HEK293 (cell line): Measurements from ENCODE around the gene SSBP1.
A peak's percentile ranks its signal among the peaks of the same experiment; 100 is the strongest.
"Not testable (repeated sequence)": the region's sequence is repeated elsewhere in the genome, so short reads cannot be mapped to it uniquely, and the experiment has no call there.

Experiments
- CTCF ChIA-PET: fragments of 350-600 bp; formaldehyde crosslinking; extraction: SDS; loops from one replicate; lab custom pipeline; 2021; ENCODE audit warnings: antibody characterized with exemption; lab: Yijun Ruan, JAX
- POLR2A ChIA-PET: fragments of 300-600 bp; formaldehyde crosslinking; extraction: SDS; loops from one replicate; lab custom pipeline; 2020; ENCODE audit warnings: antibody characterized with exemption, inconsistent platforms; lab: Yijun Ruan, JAX
- H3K27ac ChIP-seq: fragments of 200-500 bp; sonication (Bioruptor generic); 2 replicates; pipeline ENCODE4 v1.5.1; 2014; ENCODE audit warnings: low read depth, low read length, control low read depth, inconsistent platforms; ENCODE audit errors: extremely low read depth
- H3K36me3 ChIP-seq, 2 experiments: fragments of 200-500 bp in 1 of 2; sonication (Bioruptor generic) in 1 of 2; 1 replicate in 1 of 2; 2 replicates in 1 of 2; pipeline ENCODE4 v1.5.1; 2014 to 2017; ENCODE audit warnings: inconsistent platforms in 2 of 2, low read length in 2 of 2; ENCODE audit not compliant: control insufficient read depth in 2 of 2, insufficient read depth in 1 of 2
- H3K4me1 ChIP-seq: fragments of 200-500 bp; sonication (Bioruptor generic); 2 replicates; pipeline ENCODE4 v1.5.1; 2014; ENCODE audit warnings: mild to moderate bottlenecking, low read length, inconsistent platforms; ENCODE audit not compliant: control insufficient read depth, insufficient read depth
- H3K4me3 ChIP-seq: 2 replicates; pipeline ENCODE4 v1.5.1; 2011; ENCODE audit warnings: low read depth, mild to moderate bottlenecking, control low read depth, low read length, moderate library complexity
- H3K9me3 ChIP-seq: fragments of 200-500 bp; sonication (Bioruptor generic); 2 replicates; pipeline ENCODE4 v1.5.1; 2014; ENCODE audit warnings: low read depth, low read length, inconsistent platforms; ENCODE audit not compliant: control insufficient read depth, insufficient read depth
- GLI4 ChIP-seq: fragments of 450-650 bp; formaldehyde crosslinking; IDR thresholded peaks from 2 replicates; pipeline ENCODE4 v1.5.1; 2016; ENCODE audit warnings: missing biosample characterization, missing genetic modification characterization
- HIC1 ChIP-seq: fragments of 450-650 bp; formaldehyde crosslinking; IDR thresholded peaks from 2 replicates; pipeline ENCODE4 v1.5.1; 2016; ENCODE audit warnings: missing biosample characterization, missing genetic modification characterization
- HOXC10 ChIP-seq: sonication (generic); formaldehyde crosslinking; IDR thresholded peaks from 2 replicates; pipeline ENCODE4 v1.8.1; 2023; ENCODE audit warnings: mild to moderate bottlenecking, missing genetic modification reagents
- PRDM10 ChIP-seq: fragments of 450-650 bp; formaldehyde crosslinking; IDR thresholded peaks from 2 replicates; pipeline ENCODE4 v1.5.1; 2016; ENCODE audit warnings: missing biosample characterization, missing genetic modification characterization
- SALL2 ChIP-seq: fragments of 450-650 bp; formaldehyde crosslinking; IDR thresholded peaks from 2 replicates; pipeline ENCODE4 v1.5.0; 2017; ENCODE audit warnings: missing biosample characterization, mild to moderate bottlenecking, missing genetic modification characterization, borderline replicate concordance
- SETDB1 ChIP-seq: IDR thresholded peaks from one replicate; pipeline ENCODE4 v1.6.1; 2017; ENCODE audit warnings: mild to moderate bottlenecking, low read length, moderate library complexity, mixed read lengths; ENCODE audit not compliant: insufficient read length
- YY2 ChIP-seq: fragments of 450-650 bp; formaldehyde crosslinking; IDR thresholded peaks from 2 replicates; pipeline ENCODE4 v1.5.1; 2016; ENCODE audit warnings: missing biosample characterization, missing genetic modification characterization
- ZFP37 ChIP-seq: fragments of 450-650 bp; formaldehyde crosslinking; IDR thresholded peaks from 2 replicates; pipeline ENCODE4 v1.5.1; 2016; ENCODE audit warnings: missing biosample characterization, missing genetic modification characterization
- ZNF121 ChIP-seq: fragments of 450-650 bp; formaldehyde crosslinking; IDR thresholded peaks from 2 replicates; pipeline ENCODE4 v1.5.1; 2016; ENCODE audit warnings: missing biosample characterization, missing genetic modification characterization
- ZNF146 ChIP-seq: fragments of 450-650 bp; formaldehyde crosslinking; IDR thresholded peaks from 2 replicates; pipeline ENCODE4 v1.5.1; 2016; ENCODE audit warnings: missing biosample characterization, missing genetic modification characterization
- ZNF175 ChIP-seq: fragments of 450-650 bp; formaldehyde crosslinking; IDR thresholded peaks from 2 replicates; pipeline ENCODE4 v1.5.1; 2016; ENCODE audit warnings: missing biosample characterization, missing genetic modification characterization
- ZNF280D ChIP-seq: fragments of 450-650 bp; formaldehyde crosslinking; IDR thresholded peaks from 2 replicates; pipeline ENCODE4 v1.5.1; 2016; ENCODE audit warnings: missing biosample characterization, missing genetic modification characterization
- ZNF324 ChIP-seq: fragments of 450-650 bp; formaldehyde crosslinking; IDR thresholded peaks from 2 replicates; pipeline ENCODE4 v1.5.1; 2016; ENCODE audit warnings: missing biosample characterization, missing genetic modification characterization
- ZNF398 ChIP-seq: fragments of 450-650 bp; formaldehyde crosslinking; IDR thresholded peaks from 2 replicates; pipeline ENCODE4 v1.5.1; 2017; ENCODE audit warnings: missing biosample characterization, missing genetic modification characterization
- ZNF555 ChIP-seq: fragments of 450-650 bp; formaldehyde crosslinking; conservative IDR thresholded peaks from 2 replicates; pipeline ENCODE4 v1.5.1; 2017; ENCODE audit warnings: missing biosample characterization, mild to moderate bottlenecking, missing genetic modification characterization, inconsistent platforms
- ZNF580 ChIP-seq: fragments of 450-650 bp; formaldehyde crosslinking; IDR thresholded peaks from 2 replicates; pipeline ENCODE4 v1.5.1; 2016; ENCODE audit warnings: missing biosample characterization, missing genetic modification characterization
- ZNF596 ChIP-seq: fragments of 450-650 bp; IDR thresholded peaks from 2 replicates; pipeline ENCODE4 v1.5.0; 2018; ENCODE audit warnings: missing biosample characterization, mild to moderate bottlenecking, missing genetic modification characterization, moderate library complexity
- ZNF660 ChIP-seq: fragments of 450-650 bp; IDR thresholded peaks from 2 replicates; pipeline ENCODE4 v1.5.1; 2018; ENCODE audit warnings: missing biosample characterization, mild to moderate bottlenecking, missing genetic modification characterization
- ZNF747 ChIP-seq: fragments of 450-650 bp; formaldehyde crosslinking; IDR thresholded peaks from 2 replicates; pipeline ENCODE4 v1.5.1; 2016; ENCODE audit warnings: missing biosample characterization, missing genetic modification characterization
- ZNF785 ChIP-seq: fragments of 450-650 bp; formaldehyde crosslinking; IDR thresholded peaks from 2 replicates; pipeline ENCODE4 v1.5.1; 2016; ENCODE audit warnings: missing biosample characterization, missing genetic modification characterization
- TF ChIP-seq, protein P1 (sequence below): fragments of 450-650 bp; formaldehyde crosslinking; IDR thresholded peaks from 2 replicates; pipeline ENCODE4 v1.5.1; 2017; ENCODE audit warnings: missing biosample characterization, missing genetic modification characterization

Gene SSBP1

DNA sequence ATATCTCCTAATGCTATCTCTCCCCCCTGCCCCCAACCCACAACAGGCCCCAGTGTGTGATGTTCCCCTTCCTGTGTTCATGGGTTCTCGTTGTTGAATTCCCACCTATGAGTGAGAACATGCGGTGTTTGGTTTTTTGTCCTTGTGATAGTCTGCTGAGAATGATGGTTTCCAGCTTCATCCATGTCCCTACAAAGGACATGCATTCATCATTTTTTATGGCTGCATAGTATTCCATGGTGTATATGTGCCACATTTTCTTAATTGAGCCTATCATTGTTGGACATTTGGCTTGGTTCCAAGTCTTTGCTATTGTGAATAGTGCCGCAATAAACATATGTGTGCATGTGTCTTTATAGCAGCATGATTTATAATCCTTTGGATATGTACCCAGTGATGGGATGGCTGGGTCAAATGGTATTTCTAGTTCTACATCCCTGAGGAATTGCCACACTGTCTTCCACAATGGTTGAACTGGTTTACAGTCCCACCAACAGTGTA, 32.0 kb downstream of the SSBP1 start:
- H3K27ac ChIP-seq, H3K4me3 ChIP-seq, H3K9me3 ChIP-seq, POLR2A ChIA-PET: not testable (repeated sequence)
- CTCF ChIA-PET: interaction anchor here (0.7 to 2.8 kb wide), 2 partner anchors 16 to 816 kb away, joined by 3 to 10 read pairs; no protein-coding TSS in a partner anchor
- 0 out of 2 replicates have a peak, but pooled peaks have one; percentile 54 for TF ChIP-seq ZNF580 (tag by site-specific recombination)
- TF ChIP-seq ZNF280D (tag by site-specific recombination): 0 out of 2 replicates have a peak, but pooled peaks have one; percentile 18
- TF ChIP-seq ZNF146 (tag by site-specific recombination): peak; percentile 91
- TF ChIP-seq, all 188 proteins: peak for 3; not testable (repeated sequence) for 185
- not testable (repeated sequence) for H3K4me1 ChIP-seq, H3K36me3 ChIP-seq

DNA sequence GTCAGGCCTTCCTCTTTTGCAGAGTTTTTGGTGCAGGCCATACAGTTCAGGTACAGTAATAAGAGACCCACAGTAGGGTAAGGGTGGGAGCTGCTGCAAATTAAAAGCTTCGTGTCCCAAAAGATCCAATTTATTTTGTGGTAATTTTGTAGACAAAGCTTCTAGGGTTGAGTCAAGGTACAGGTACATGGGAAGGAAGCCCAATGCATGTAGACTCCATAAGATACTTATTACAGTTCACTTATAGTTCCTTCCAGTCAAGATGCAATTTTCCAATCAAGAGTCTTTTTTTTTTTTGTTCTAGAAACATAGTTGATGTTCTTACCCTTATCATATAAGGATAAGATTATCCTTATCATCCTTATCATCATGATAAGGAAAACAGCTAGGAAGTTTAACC, 38.2 kb downstream of the SSBP1 start, which contains the start of gene TAS2R4:
Gene TAS2R4, plus strand, starts transcription at position 301 of the 400 bp plus-strand sequence. CDS start 1,815 bp downstream, outside the sequence.
- Histone ChIP-seq H3K4me3 (no peak within 1 kb of the TSS), H3K36me3 (peaks cover 0 to 24% of the 10 kb centered on the region in 2 experiments; a peak in 1 of 3 replicates), H3K9me3 (no peaks in the 10 kb centered on the region), H3K27ac (no peak within 1 kb of the TSS), H3K4me1 (no peaks in the 10 kb centered on the region)
- ChIA-PET CTCF (interaction anchor here (0.6 to 1.4 kb wide), 3 partner anchors 10 to 126 kb away, joined by 3 to 4 read pairs (median 3); no protein-coding TSS in a partner anchor), POLR2A (no interaction called here)
- no peak for TF ChIP-seq ZNF660 (tag by site-specific recombination)
- no peak for TF ChIP-seq ZNF121 (tag by site-specific recombination)
- TF ChIP-seq GLI4: no peak
- TF ChIP-seq ZNF398 (tag by site-specific recombination): no peak
- TF ChIP-seq ZNF747: no peak
- TF ChIP-seq SETDB1: no peak
- no peak for TF ChIP-seq HIC1 (tag by site-specific recombination)
- no peak for TF ChIP-seq ZNF175 (tag by site-specific recombination)
- TF ChIP-seq ZFP37 (tag by site-specific recombination): no peak
- TF ChIP-seq ZNF324 (tag by site-specific recombination): no peak
- no peak for TF ChIP-seq PRDM10
- no peak for TF ChIP-seq HOXC10 (CRISPR knock-in tag)
- TF ChIP-seq YY2 (tag by site-specific recombination): no peak
- TF ChIP-seq ZNF596 (tag by site-specific recombination): no peak
- TF ChIP-seq SALL2 (tag by site-specific recombination): no peak
- TF ChIP-seq ZNF555 (tag by site-specific recombination): no peak
- TF ChIP-seq, protein P1, sequence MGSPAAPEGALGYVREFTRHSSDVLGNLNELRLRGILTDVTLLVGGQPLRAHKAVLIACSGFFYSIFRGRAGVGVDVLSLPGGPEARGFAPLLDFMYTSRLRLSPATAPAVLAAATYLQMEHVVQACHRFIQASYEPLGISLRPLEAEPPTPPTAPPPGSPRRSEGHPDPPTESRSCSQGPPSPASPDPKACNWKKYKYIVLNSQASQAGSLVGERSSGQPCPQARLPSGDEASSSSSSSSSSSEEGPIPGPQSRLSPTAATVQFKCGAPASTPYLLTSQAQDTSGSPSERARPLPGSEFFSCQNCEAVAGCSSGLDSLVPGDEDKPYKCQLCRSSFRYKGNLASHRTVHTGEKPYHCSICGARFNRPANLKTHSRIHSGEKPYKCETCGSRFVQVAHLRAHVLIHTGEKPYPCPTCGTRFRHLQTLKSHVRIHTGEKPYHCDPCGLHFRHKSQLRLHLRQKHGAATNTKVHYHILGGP (tag by site-specific recombination): no peak
- TF ChIP-seq ZNF785 (tag by site-specific recombination): no peak
